Osteocyte (in vitro differentiated cells): Measurements from ENCODE around the gene EFHC2. TPM values are rescaled to one million over a fixed set of nuclear protein-coding genes. Genes with fewer than 3 reads are reported as not detected.

ENCODE experiments used
- DNase-seq: peaks from one replicate; pipeline ENCODE4 v3.0.0; 2021; ENCODE audit warnings: mixed read lengths; ENCODE audit not compliant: unreplicated experiment; ENCODE audit errors: extremely low spot score
- H3K27ac Mint-ChIP-seq: one replicate; pipeline ENCODE4 v1.8.0; 2021; ENCODE audit warnings: mild to moderate bottlenecking, mixed read lengths; ENCODE audit not compliant: unreplicated experiment
- H3K27me3 Mint-ChIP-seq: one replicate; pipeline ENCODE4 v1.8.0; 2021; ENCODE audit warnings: mixed read lengths; ENCODE audit not compliant: unreplicated experiment
- H3K36me3 Mint-ChIP-seq: one replicate; pipeline ENCODE4 v1.8.0; 2021; ENCODE audit warnings: mixed read lengths; ENCODE audit not compliant: unreplicated experiment
- H3K4me1 Mint-ChIP-seq: one replicate; pipeline ENCODE4 v1.8.0; 2021; ENCODE audit warnings: mixed read lengths; ENCODE audit not compliant: unreplicated experiment
- H3K4me3 Mint-ChIP-seq: one replicate; pipeline ENCODE4 v1.8.0; 2021; ENCODE audit warnings: mild to moderate bottlenecking, moderate library complexity, mixed read lengths; ENCODE audit not compliant: unreplicated experiment
- H3K9me3 Mint-ChIP-seq: one replicate; pipeline ENCODE4 v1.8.0; 2021; ENCODE audit warnings: mixed read lengths; ENCODE audit not compliant: unreplicated experiment
- total RNA-seq: library from RNA; stranded (reverse); gene quantifications from 2 replicates; pipeline ENCODE4 v1.2.1, GENCODE V29; 2021
- TF ChIP-seq, protein P1 (sequence below): fragments of 200-600 bp; sonication (generic); IDR thresholded peaks from 2 replicates; pipeline ENCODE4 v1.5.0; 2021; ENCODE audit warnings: antibody characterized with exemption, mild to moderate bottlenecking, moderate library complexity

Gene EFHC2
- total RNA-seq, 1 donor from 2014 or later: not detected

DNA sequence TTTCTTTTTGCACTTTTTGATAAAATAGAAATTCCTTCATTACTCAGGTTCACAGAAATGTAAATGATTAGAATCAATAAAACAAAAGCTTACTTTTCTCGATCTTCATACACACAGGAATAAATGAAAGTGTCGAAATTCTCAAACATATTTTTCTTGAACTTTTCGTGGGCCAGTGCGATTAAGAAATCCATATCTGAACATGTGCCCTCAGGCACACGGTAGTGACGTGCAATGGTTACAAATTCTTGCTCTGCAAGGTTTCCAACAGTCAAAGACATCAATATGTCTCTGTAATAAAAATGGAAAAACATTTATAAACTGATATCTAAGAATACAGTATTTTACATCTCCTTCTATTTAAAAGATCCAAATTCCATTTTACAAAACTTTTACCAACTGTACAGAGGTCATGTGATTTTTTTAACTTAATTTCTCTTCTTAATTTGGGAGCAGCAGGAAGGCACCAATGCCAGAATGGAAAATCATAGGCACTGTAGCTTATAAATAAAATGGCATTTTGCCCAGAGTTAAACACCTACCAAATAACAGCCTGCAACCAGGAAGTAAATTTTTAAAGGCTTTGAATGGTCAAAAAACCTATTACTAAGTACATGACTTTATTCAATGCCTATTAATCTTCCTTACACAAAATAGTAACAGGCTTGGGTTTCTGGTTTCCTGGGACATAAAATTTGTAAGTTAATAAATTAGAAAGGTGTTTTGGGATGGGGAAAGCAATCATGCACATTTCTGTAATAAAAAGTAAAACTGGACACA lies 165.0 kb downstream of the EFHC2 start:
- no peak for DNase-seq
- Mint-ChIP-seq H3K4me1 (no peaks in the 10 kb centered on the region), H3K27ac (no peak overlapping the region), H3K27me3 (no peaks in the 10 kb centered on the region), H3K36me3 (no peaks in the 10 kb centered on the region), H3K4me3 (no peak overlapping the region), H3K9me3 (peaks cover 16% of the 10 kb centered on the region)
- TF ChIP-seq, protein P1, sequence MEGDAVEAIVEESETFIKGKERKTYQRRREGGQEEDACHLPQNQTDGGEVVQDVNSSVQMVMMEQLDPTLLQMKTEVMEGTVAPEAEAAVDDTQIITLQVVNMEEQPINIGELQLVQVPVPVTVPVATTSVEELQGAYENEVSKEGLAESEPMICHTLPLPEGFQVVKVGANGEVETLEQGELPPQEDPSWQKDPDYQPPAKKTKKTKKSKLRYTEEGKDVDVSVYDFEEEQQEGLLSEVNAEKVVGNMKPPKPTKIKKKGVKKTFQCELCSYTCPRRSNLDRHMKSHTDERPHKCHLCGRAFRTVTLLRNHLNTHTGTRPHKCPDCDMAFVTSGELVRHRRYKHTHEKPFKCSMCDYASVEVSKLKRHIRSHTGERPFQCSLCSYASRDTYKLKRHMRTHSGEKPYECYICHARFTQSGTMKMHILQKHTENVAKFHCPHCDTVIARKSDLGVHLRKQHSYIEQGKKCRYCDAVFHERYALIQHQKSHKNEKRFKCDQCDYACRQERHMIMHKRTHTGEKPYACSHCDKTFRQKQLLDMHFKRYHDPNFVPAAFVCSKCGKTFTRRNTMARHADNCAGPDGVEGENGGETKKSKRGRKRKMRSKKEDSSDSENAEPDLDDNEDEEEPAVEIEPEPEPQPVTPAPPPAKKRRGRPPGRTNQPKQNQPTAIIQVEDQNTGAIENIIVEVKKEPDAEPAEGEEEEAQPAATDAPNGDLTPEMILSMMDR: no peak

GRCh38 chrX:44175455-44175854 lies 168.0 kb downstream of the EFHC2 start:
- Mint-ChIP-seq H3K27ac (no peak overlapping the region), H3K27me3 (no peaks in the 10 kb centered on the region), H3K4me3 (no peak overlapping the region), H3K36me3 (no peaks in the 10 kb centered on the region), H3K4me1 (no peaks in the 10 kb centered on the region), H3K9me3 (peaks cover 22% of the 10 kb centered on the region)
- no peak for DNase-seq
- TF ChIP-seq, protein P1: no peak

GRCh38 chrX:44174061-44174460 lies 169.4 kb downstream of the EFHC2 start:
- Mint-ChIP-seq H3K4me3 (no peak overlapping the region), H3K27ac (no peak overlapping the region), H3K27me3 (no peaks in the 10 kb centered on the region), H3K36me3 (no peaks in the 10 kb centered on the region), H3K4me1 (no peaks in the 10 kb centered on the region), H3K9me3 (peaks cover 22% of the 10 kb centered on the region)
- no peak for DNase-seq
- TF ChIP-seq, protein P1: no peak

GRCh38 chrX:44173219-44173618 lies 170.3 kb downstream of the EFHC2 start:
- no peak overlapping the region for H3K4me3 Mint-ChIP-seq
- no peaks in the 10 kb centered on the region for H3K36me3 Mint-ChIP-seq
- TF ChIP-seq, protein P1: no peak
- no peak for DNase-seq
- H3K27ac Mint-ChIP-seq: no peak overlapping the region
- peaks cover 20% of the 10 kb centered on the region for H3K9me3 Mint-ChIP-seq
- no peaks in the 10 kb centered on the region for H3K4me1 Mint-ChIP-seq
- no peaks in the 10 kb centered on the region for H3K27me3 Mint-ChIP-seq

GRCh38 chrX:44167116-44167515 lies 176.4 kb downstream of the EFHC2 start:
- TF ChIP-seq, protein P1: no peak
- H3K4me1 Mint-ChIP-seq: no peaks in the 10 kb centered on the region
- H3K4me3 Mint-ChIP-seq: no peak overlapping the region
- DNase-seq: no peak
- H3K36me3 Mint-ChIP-seq: no peaks in the 10 kb centered on the region
- peaks cover 20% of the 10 kb centered on the region for H3K9me3 Mint-ChIP-seq
- H3K27ac Mint-ChIP-seq: no peak overlapping the region
- H3K27me3 Mint-ChIP-seq: no peaks in the 10 kb centered on the region
